Neutrophil (primary cell): ENCODE results near the gene MPC1.

Experiments
- H3K27ac ChIP-seq: fragments of 200-600 bp; sonication (generic); 2 replicates; pipeline ENCODE4 v1.5.1; 2016; ENCODE audit warnings: mild to moderate bottlenecking, moderate library complexity
- H3K27me3 ChIP-seq: fragments of 200-600 bp; sonication (generic); 2 replicates; pipeline ENCODE4 v1.6.0; 2016; ENCODE audit warnings: mild to moderate bottlenecking
- H3K36me3 ChIP-seq: fragments of 200-600 bp; sonication (generic); 2 replicates; pipeline ENCODE4 v1.5.1; 2017
- H3K4me1 ChIP-seq, 2 experiments: fragments of 200-600 bp in 1 of 2; sonication (generic) in 1 of 2; 1 replicate in 1 of 2; 2 replicates in 1 of 2; pipeline versions ENCODE4 v1.5.1 to v1.6.1; 2013 to 2016; ENCODE audit warnings: low read depth in 1 of 2, low read length in 1 of 2, mild to moderate bottlenecking in 1 of 2, moderate library complexity in 1 of 2; ENCODE audit not compliant: control insufficient read depth in 1 of 2, insufficient read depth in 1 of 2
- H3K4me3 ChIP-seq, 2 experiments: fragments of 200-600 bp in 1 of 2; sonication (generic) in 1 of 2; 1 replicate in 1 of 2; 2 replicates in 1 of 2; pipeline ENCODE4 v1.5.1; 2013 to 2016; ENCODE audit warnings: low read depth in 1 of 2, low read length in 1 of 2, mild to moderate bottlenecking in 1 of 2, moderate library complexity in 1 of 2
- H3K9me3 ChIP-seq: fragments of 200-600 bp; sonication (generic); 2 replicates; pipeline ENCODE4 v1.5.1; 2016
- TF ChIP-seq, protein P1 (sequence below): fragments of 200-600 bp; sonication (generic); IDR thresholded peaks from 2 replicates; pipeline ENCODE4 v1.5.1; 2016; ENCODE audit warnings: antibody characterized with exemption

MPC1 gene

GRCh38 chr6:166318649-166319600 lies 63.8 kb downstream of the MPC1 start:
- Histone ChIP-seq H3K4me3 (no peak overlapping the region), H3K9me3 (no peaks in the 10 kb centered on the region), H3K36me3 (peaks cover 61% of the 10 kb centered on the region), H3K27ac (no peak overlapping the region), H3K4me1 (no peaks in the 10 kb centered on the region), H3K27me3 (no peaks in the 10 kb centered on the region)
- TF ChIP-seq, protein P1, sequence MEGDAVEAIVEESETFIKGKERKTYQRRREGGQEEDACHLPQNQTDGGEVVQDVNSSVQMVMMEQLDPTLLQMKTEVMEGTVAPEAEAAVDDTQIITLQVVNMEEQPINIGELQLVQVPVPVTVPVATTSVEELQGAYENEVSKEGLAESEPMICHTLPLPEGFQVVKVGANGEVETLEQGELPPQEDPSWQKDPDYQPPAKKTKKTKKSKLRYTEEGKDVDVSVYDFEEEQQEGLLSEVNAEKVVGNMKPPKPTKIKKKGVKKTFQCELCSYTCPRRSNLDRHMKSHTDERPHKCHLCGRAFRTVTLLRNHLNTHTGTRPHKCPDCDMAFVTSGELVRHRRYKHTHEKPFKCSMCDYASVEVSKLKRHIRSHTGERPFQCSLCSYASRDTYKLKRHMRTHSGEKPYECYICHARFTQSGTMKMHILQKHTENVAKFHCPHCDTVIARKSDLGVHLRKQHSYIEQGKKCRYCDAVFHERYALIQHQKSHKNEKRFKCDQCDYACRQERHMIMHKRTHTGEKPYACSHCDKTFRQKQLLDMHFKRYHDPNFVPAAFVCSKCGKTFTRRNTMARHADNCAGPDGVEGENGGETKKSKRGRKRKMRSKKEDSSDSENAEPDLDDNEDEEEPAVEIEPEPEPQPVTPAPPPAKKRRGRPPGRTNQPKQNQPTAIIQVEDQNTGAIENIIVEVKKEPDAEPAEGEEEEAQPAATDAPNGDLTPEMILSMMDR = no peak

GRCh38 chr6:166318227-166318626 lies 64.5 kb downstream of the MPC1 start:
- H3K4me1 ChIP-seq = no peaks in the 10 kb centered on the region
- no peaks in the 10 kb centered on the region for H3K9me3 ChIP-seq
- H3K27ac ChIP-seq = no peak overlapping the region
- H3K4me3 ChIP-seq = no peak overlapping the region
- H3K36me3 ChIP-seq = peaks cover 54% of the 10 kb centered on the region
- no peaks in the 10 kb centered on the region for H3K27me3 ChIP-seq
- TF ChIP-seq, protein P1 = no peak

- no peaks in the 10 kb centered on the region for H3K4me1 ChIP-seq
- H3K27me3 ChIP-seq = peaks cover under 1% of the 10 kb centered on the region
- no peaks in the 10 kb centered on the region for H3K9me3 ChIP-seq
- TF ChIP-seq, protein P1 = no peak
- H3K4me3 ChIP-seq = no peak overlapping the region
- peaks cover 48% of the 10 kb centered on the region for H3K36me3 ChIP-seq
- H3K27ac ChIP-seq = no peak overlapping the region
Observed at GRCh38 chr6:166317261-166318212, 65.2 kb downstream of the MPC1 start.

GRCh38 chr6:166315436-166315835 lies 67.3 kb downstream of the MPC1 start:
- H3K9me3 ChIP-seq = no peaks in the 10 kb centered on the region
- no peak overlapping the region for H3K4me3 ChIP-seq
- TF ChIP-seq, protein P1 = no peak
- H3K4me1 ChIP-seq = no peaks in the 10 kb centered on the region
- no peak overlapping the region for H3K27ac ChIP-seq
- peaks cover 20% of the 10 kb centered on the region for H3K27me3 ChIP-seq
- H3K36me3 ChIP-seq = peaks cover 27% of the 10 kb centered on the region
